AG20443 (cell line): ENCODE measurements around the gene HK2.
"Not testable (repeated sequence)": the region's sequence is repeated elsewhere in the genome, so short reads cannot be mapped to it uniquely, and the experiment has no call there.

ENCODE experiments used
- DNase-seq: peaks from one replicate; pipeline ENCODE4 v3.0.0; 2012; ENCODE audit warnings: low spot score, mixed read lengths

The HK2 gene

DNA sequence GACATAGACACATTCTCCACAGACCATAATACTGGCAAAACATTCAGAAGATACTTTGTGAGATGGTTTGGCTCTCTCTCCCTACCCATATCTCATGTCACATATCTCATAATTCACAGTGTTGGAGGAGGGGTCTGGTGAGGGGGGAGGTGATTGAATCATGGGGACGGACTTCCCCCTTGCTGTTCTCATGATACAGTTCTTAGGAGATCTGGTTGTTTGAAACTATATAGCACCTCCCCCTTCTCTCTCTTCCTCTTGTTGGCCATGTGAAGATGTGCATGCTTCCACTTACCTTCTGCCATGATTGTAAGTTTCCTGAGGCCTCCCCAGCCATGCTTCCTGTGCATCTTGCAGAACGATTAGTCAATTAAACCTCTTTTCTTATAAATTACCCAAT, 61.1 kb downstream of the HK2 start:
- DNase-seq = no peak

DNA sequence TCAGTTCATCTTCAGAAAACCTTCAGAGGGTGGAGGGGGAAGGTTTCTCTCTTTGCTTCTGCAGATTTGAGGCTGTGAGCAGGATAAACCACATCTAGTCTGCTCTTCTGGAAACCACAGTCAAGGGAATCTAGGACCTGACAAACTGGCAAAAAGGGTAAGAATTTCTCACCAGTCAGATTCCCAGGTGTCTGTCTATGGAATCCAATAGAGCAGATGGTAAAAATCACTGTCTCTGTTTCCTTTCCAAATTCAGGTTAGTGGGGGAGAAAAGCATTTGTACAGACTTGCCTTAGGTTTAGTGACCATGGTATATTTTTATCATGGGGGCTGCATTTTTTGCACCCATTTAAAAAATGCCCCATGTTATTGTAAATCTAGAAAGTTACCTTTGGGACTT, 62.3 kb downstream of the HK2 start:
- no peak for DNase-seq

GRCh38 chr2:74900225-74900624, 66.3 kb downstream of the HK2 start:
- DNase-seq = not testable (repeated sequence)

- no peak for DNase-seq
Measured at GRCh38 chr2:74902281-74902860, 68.4 kb downstream of the HK2 start.

DNA sequence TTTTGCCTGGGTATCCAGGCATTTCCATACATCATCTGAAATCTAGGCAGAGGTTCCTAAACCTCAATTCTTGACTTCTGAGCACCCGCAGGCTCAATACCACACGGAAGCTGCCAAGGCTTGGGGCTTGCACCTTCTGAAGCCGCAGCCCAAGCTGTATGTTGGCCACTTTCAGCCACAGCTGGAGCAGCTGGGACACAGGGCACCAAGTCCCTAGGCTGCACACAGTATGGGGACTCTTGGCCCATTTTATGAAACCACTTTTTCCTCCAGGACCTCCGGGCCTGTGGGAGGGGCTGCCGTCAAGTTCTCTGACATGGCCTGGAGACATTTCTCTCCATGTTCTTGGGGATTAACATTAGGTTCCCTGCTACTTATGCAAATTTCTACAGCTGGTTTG, 72.5 kb downstream of the HK2 start:
- DNase-seq = no peak

DNA sequence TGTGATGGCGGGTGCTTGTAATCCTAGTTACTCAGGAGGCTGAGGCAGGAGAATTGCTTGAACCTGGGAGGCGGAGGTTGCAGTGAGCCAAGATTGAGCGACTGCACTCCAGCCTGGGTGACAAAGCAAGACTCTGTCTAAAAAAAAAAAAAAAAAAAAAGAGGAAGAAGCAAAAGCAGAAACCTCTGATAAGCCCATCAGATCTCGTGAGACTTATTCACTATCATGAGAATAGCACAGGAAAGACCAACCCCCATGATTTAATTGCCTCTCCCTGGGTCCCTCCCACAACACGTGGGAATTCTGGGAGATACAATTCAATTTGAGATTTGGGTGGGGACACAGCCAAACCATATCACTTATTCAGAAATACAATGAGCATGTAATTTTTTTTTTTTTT, 73.6 kb downstream of the HK2 start:
- DNase-seq = not testable (repeated sequence)

DNA sequence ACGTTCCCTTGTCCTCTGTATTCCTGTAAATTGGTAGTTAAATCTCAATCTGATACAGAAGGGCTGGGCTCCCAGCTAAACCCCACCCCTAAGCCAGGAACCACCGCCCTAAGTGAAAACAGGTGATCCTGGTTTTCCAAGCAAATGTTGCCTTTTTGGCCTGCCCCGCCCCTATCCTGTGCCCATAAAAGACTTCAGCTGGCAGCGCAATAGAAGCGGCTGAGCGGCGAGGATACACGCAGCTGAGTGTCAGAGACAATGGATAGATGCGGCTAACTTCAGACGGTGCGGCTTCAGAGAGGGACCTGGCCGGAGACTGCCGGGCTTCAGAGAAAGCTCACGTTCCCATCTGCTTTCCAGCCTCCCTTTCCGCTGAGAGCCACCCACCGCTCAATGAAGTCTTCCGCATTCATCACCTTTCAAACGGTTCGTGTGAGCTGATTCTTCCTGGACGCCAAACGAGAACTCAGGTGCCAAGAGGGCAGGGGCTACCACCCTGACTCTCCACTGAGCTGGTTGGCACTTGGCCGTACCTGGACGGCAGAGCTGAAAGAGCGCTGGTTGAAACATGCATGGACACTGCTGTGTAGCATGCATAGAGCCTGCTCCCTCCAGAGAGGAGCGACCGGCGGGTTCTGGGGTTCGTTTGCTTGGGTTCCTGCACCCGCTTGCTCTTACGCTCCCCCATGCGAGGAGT, 75.0 kb downstream of the HK2 start:
- peak; percentile 45 for DNase-seq

DNA sequence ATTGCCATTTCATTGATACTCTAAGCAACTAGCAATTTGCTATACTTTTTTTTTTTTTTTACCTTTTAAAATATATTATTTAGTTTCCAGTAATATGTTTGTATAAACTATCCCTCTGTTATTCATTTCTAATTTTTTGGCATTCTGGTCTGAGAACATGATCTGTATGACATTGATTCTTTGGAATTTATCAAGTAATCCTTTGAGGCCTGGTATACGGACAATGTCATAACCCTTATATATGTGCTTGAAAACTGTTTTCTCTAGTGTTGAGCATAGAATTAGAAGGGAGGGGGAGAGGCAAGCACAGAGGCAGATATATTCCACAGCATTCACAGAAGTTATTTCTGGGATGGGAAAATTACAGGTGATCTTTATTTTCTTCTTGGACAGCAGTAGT, 76.3 kb downstream of the HK2 start:
- no peak for DNase-seq

- DNase-seq = no peak
Measured at GRCh38 chr2:74911061-74911460, 77.1 kb downstream of the HK2 start.

GRCh38 chr2:74915743-74916142, 81.8 kb downstream of the HK2 start:
- no peak for DNase-seq

DNA sequence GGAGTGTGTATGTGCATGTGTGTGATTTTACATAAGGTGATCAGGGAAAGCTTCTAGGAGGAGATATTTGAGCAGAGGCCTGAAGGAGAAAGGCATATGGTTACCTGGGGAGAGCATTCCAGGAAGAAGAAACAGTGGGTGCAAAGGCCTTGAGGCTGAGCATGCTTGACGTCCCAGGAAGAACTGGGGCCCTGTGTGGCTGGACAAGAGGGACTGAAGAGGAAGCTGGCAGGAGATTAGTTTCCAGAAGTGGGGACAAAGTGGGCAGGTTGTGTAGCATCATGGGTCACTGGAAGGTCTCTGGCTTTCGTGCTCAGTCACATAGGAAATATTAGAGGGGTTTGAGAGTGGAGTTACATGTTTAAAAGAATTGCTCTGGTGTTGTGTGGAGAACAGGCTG, 82.5 kb downstream of the HK2 start:
- no peak for DNase-seq

DNA sequence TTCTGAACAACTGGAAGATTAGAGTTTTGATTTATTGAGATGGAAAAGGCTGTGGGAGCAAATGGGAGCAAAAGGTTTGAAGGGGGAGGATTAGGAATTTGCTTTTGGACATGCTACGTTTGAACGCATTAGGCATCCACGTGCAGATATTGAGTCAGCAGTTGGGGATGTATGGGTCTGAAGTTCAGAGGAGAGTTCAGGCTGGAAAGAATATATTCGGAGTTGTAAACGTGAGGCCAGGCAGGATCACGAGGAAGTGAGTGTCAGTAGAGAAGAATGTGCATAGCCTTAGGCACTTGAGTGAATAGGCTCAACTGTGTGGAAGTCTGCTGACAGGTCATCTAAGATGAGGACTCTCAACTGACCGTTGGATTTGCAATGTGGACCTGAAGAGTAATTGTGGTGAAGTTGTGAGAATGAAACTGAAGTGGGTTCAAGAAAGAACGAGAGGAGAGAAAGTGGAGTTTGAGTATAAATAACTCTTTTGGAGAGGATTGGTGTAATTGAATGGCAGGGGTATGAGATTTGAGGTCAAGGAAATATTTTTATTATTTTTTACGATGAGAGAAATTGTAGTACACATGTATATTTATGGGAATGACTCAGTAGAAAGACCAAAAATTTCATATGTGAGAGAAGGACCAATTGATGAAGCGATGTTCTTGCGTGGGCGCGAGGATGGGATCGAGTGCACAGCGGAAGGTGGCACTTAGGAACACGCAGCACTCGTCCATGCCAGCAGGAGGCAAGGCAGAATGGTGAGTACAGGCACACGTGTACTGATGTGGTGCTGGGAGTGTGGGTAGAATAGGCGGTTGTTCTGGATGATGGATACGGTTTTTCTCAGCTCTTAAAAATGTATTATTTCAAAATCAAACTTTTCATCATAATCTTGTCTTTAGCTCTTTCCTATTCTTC, 84.0 kb downstream of the HK2 start:
- peak; percentile 62 for DNase-seq

- peak; percentile 81 for DNase-seq
Measured at GRCh38 chr2:74919827-74920226, 85.9 kb downstream of the HK2 start.

- no peak for DNase-seq
Measured at GRCh38 chr2:74921236-74921736, 87.4 kb downstream of the HK2 start.

DNA sequence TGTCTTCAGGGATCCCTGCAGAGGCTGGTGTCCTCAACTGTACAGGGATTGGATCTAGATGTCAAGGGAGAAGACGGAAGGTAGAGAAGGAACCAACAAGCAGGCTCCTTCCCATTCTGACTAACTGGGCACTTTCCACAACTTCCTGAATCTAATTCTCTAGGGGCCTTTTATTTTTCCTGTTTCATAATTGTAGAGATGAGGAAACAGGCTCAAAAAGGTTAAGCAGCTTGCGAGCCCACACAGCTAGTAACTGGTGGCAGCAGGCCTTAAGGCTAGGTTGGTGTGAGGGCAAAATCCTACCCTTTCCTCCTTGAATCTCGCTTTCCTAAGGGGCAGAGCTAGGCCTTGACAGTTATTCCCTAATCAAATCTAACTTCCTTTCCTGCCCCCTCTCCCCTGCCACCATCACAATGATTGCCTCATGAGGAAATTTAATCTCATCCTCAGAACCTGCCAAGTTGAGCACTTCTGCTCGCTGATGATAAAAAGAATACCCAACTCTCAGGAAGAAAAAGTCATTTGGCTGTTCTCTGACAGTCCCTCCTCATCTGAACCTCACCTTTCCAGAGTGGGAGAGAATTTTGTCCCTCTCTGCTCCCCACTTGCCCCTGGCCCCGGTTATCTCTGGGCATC, 88.8 kb downstream of the HK2 start:
- DNase-seq = no peak

DNA sequence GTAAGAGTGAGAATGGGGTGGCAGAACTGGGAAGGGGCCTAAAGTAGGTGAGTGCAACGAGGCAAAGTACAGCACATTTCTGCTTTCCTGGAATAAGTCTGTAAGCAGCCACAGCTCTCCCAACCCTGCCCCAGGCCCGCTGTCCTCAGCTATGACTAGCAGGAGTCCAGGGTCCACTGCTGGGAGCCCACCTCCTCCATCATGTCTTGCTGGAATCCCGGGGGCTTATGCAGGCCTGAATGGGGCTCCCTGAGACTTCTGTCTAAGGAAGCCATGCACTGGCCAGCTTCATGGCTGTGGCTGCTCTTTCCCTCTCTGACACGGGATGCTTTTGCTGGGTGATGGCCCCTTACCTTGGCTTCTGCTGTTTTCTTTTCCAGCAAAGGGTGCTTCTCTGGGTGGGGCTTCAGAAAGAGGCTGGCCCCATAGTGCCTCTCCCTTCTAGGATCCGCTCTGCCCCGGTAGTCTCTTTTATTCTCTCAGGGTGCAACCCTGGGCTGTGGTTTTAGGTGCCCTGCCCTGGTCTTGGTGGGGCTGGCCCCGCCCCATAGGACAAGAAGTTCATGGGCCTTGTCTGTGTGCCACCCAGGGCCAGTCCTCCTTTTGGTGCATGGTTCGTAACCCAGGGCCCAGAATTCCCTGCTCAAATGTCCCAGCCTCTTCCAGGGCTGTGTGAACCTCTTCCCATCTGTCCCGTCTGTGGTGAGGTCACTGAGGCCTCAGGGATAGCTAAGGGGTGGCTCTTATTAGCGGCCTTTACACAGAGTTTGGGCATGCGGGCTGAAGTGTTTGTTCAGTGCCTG, 90.7 kb downstream of the HK2 start:
- no peak for DNase-seq

DNA sequence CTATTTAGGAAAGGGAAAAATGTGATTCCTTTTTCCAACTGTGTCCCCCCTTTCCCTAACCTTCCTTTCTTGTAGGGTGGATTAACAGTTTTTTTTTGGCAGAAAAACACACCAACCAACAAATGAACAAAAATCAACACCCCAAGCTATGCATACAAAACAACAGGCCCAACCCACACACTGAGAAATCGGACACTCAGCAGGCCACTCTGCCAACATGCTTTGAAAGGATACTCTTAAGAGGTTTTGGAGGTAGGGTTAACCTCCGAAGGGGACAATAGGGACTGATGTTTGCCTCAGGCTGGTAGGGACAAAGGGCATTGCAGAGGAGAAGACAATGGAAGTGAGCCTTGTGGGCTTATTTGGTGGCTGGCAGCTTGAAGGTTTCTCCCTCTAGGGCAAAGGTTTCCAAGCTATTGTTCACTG, 91.4 kb downstream of the HK2 start:
- DNase-seq = no peak

- no peak for DNase-seq
Measured at GRCh38 chr2:74927621-74928020, 93.7 kb downstream of the HK2 start.

- no peak for DNase-seq
Measured at GRCh38 chr2:74930811-74931486, 97.0 kb downstream of the HK2 start.

DNA sequence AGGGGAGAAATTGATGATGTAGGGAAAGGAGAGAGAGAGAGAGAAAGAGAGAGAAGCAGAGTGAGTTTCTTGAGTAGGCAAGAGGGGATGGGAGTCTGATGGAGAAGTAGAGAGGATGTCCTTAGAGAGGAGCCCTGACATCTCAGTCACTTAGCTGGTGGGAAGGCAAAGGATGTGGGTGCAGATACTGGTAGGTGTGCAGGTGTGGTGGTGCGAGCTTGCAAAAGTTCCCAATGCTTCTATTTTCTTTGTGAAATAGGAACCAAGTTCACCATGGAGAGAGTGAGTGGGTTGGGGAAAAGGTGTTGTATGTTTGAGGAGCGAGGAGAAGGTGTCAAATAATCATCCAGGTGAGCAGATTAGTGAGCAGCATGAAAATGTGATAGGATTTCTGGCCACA, 98.0 kb downstream of the HK2 start:
- DNase-seq = no peak

GRCh38 chr2:74935975-74936391, 102.1 kb downstream of the HK2 start:
- no peak for DNase-seq
